Measurements from ENCODE around the gene NEURL1B.

- no peak for TF ChIP-seq EZH2phosphoT487 (IDR thresholded peaks at IDR 0.05; ENCODE audit: borderline replicate concordance)
- TF ChIP-seq CTCF (conservative IDR thresholded peaks at IDR 0.05; ENCODE audit: low read length), result no peak
These were observed 45.2 kb upstream of the NEURL1B start for GRCh38 chr5:172595596-172596455.

Measured in Loucy (cell line).